Measurements from ENCODE around the gene SDK2. TPM values are rescaled to one million over a fixed set of nuclear protein-coding genes. Genes with fewer than 3 reads are reported as not detected.
"Not testable (repeated sequence)": the region's sequence is repeated elsewhere in the genome, so short reads cannot be mapped to it uniquely, and the experiment has no call there.

The SDK2 gene
- total RNA-seq, 1 donor from 2014 or later = 0.18 TPM

DNA sequence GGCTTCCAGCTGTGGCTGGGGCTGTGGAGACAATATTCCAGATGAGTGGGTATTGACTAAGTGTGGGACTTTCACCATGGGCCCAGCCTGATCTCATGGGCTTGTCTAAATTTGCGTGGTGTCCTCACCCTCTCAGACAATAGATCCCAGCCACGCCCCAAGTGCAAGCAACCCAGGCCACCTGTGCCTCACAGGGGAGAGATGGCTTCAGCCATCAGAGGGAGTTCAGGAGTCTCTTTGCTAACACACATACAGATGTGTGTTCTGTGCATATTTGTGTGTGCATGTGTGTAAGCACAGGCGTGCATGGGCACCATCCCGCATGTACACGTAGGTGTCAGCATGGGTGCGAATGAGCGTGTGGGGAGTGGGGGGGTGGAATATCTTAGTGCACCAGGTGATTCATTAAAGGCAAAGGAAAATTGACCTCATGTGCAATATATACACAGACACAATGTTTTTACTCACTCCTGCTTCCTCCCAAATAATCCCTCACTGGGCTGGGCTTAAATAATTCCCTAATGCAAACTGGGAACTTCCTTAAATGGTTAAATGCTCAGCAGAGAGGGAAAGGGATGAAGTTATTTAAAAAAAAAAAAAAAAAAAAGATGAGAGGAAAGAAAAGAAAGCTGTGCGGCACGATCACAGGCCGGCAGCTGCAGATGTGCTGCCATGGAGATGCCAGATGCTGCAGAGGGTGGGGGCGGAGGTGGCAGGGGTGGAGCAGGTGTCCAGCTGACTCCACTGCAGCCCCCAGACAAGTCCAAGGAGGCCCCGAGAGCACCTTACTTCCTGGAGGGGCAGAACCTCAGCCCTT, 308.4 kb downstream of the SDK2 start:
- DNase-seq (ENCODE audit: extremely low read depth, low read depth, low spot score) = no peak

DNA sequence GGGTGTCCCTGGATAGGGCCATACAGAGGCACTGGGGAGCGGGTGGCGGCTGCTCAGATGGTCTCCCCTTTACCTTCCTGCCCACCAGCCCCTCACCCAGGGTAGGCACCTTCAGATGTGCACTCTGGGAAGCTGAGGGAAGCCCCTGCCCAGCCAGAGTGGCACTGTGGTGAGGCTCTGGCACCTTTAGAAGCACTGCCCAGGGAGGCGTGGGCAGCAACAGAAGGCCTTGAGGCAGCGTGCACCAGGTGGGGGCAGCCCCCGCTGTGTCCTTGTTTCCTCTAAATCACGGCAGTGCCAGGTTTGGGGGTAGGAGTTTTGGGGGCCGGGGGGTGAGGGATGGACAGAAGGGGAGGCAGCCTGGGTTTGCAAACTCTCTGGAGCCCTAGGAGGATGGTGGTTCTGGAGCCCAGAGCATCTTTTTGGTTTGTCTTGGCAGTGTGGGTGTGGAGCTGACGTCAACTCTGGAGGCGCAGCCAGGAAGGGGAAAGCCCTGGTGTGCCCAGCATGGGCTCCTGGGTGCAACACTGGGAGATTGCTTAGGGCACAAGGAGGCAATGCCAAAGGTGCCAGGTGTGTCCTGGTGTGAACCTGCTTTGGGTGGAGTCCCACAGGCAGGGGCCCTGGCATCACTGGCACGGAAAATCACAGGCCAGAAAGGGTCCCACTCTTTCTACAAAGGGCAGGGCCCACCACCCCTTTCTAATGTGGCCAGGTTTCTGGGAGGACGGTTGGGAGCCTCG, 309.3 kb downstream of the SDK2 start:
- DNase-seq (ENCODE audit: extremely low read depth, low read depth, low spot score) = no peak

DNA sequence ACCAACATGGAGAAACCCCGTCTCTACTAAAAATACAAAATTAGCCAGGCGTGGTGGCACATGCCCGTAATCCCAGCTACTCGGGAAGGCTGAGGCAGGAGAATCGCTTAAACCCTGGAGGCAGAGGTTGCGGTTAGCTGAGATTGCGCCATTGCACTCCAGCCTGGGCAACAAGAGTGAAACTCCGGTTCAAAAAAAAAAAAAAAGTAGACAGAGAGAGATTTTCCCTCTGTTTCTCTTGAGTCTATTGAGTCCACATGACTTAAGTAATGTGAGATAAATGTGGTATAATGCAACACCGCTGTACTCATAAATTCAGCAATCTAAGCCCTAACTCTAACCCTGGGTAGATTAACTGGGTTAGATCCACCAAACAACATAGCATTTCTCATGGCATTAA, 310.8 kb downstream of the SDK2 start:
- not testable (repeated sequence) for DNase-seq (ENCODE audit: extremely low read depth, low read depth, low spot score)

DNA sequence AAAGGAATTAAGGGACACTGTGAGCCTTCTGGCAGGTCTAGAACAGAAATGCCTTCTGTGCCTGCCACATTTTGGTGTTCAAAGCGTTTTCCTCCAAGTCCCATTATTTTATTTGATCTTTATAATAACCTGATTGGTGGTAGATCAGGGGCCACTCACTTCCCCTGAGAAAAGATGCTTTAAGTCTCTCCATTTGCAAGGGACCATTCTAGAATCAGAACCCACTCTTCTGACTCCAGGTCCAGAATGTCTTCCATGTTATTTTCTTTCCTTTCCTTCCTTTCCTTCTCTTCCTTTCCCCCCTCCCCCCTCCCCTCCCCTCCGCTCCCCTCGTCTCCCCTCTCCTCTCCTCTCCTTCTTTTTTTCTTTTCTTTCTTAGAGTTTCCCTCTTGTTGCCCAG, 313.2 kb downstream of the SDK2 start:
- no peak for DNase-seq (ENCODE audit: extremely low read depth, low read depth, low spot score)

DNA sequence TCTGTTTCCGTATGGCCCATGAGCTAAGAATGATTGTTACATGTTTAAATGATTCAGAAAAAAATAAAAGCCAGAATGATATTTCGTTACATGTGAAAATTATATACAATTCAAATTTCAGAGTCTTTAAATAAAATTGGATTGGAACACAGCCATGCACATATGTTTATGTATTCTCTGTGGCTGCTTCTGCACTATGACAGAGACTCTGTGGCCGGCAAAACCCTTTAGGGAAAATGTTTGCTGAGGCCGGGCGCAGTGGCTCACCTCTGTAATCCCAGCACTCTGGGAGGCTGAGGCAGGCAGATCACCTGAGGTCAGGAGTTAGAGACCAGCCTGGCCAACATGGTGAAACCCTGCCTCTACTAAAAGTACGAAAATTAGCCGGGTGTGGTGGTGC, 316.6 kb downstream of the SDK2 start:
- DNase-seq (ENCODE audit: extremely low read depth, low read depth, low spot score) = no peak

DNA sequence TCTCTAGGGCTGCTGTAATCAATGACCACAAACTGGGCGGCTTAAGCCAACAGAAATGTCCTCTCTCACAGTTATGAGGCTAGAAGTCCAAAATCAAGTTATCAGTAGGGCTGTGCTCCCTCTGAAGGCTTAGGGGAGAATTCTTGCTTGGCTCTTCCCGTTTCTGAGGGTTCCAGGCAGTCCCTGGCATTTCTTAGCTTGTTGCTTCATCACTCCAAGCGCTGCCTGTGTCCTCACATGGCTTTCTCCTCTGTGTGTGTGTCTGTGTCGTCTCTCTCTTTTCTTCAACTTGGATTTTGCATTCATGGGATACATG, 318.8 kb downstream of the SDK2 start:
- no peak for DNase-seq (ENCODE audit: extremely low read depth, low read depth, low spot score)

DNA sequence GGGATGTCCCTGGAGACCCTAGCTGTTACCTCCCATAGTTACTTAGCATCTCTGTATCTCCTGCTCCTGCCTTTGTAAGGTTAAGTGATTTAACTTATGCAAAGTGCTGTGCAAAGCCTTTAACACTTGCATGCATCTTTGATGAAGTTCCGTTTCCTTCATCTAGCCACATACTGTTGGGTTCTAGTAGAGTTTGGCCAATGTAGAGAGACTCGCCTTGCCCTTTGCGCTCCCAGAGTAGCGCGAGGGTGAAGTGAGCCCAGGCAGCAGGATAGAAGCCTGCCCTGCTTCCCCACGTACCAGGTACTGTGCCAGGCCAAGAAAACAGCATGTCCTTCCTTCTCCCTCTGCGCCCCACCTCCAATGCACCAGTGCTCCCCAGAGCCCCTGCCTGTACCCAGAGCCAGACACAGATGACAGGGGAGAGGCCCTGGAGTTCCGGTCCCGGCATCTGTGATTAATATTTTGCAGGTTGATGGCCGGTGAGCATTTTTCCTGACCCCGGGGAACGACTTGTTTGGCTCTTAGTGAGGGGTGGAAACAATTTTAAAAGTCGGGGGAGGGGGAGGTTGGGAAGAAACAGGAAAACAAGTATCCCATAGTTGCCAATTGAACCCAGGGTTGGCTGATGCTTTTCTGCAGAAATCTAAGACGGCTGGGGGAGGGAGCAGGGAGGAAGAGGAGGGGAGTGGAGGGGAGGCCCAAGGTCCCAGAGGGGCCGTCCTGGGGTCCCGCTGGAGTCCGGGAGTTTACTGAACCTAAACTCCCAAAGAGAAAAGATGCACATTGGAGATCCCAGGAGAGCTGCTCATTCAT, 319.3 kb downstream of the SDK2 start:
- DNase-seq (ENCODE audit: extremely low read depth, low read depth, low spot score) = no peak

DNA sequence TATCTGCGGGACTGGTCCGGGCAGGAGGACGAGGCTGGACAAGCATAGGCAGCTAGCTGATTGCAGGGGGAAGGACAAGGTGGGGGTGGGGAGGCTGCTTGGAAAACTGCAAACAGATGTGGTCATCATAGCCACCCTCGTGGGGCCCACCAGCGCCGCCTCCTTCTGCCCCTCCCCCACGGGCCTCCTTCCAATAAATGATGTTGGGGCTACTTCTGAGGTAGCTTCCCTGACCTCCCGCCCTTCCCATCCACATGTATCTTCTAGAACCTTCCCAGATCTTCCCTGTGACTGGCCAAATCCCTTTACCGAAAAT, 320.1 kb downstream of the SDK2 start:
- no peak for DNase-seq (ENCODE audit: extremely low read depth, low read depth, low spot score)

DNA sequence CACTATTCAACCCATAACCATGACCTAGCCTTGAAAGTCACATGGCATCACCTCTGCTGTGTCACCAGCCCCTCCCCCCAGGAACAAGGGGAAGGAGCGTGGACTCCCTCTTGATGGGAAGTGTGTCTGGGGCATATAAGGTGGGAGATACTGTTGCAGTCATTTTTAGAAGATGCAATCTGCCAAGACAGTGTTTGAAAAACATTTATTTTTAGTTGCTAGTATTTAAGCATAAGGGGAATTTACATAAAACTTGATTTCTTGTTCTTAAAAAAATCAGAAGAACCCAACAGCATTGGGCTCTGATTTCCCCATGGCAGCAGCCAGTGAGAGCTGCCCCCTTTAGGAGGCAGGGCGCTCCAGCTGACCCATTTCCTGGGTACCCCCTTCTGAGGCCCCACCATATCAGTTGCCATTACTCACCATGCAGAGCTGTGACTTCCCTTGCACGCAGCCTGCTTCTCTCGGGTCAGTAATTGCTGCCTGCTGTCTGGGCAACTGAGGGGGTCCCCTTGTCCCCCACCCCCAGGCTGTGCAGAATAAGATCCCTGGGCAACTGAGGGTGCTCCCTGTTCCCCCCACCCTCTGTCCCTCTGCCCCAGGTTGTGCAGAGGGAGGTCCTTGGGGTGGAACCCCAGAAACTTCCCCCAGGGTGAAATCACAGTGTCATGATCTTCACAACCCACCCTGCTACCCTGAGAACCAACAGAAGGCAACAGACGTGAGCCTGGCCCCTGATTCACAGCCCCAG, 320.7 kb downstream of the SDK2 start:
- DNase-seq (ENCODE audit: extremely low read depth, low read depth, low spot score) = no peak

DNA sequence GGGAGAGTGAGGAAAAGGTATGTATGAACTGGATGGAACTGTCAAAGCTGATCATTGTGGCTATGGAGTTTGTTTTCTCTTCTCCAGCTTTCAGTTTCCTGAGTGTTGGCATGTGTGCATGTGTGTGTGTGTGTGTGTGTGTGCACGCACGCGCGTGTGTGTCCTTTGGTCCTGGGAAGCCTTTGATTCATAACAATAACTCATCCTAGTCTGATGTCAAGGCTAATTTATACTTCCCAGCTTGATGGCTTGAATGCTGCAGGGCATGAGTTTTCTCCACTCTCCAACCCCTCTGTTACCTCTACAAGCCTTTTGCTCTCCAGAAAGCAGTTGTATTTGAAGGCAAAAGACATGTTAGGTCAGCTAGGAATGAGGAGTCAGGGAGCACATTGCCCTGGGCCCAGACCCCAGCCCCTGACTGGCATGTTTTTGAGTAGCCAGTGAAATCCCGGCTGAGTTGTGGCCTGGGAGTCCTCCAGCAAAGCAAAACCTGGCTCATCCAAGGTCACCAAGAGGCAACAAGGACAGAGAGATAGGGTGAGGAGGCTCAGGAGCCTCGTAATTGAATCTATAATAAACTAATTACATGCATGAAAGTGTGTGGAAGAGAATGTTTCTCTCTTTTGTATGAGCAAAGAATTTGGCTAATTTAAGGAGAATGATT, 323.5 kb downstream of the SDK2 start:
- no peak for DNase-seq (ENCODE audit: extremely low read depth, low read depth, low spot score)

DNA sequence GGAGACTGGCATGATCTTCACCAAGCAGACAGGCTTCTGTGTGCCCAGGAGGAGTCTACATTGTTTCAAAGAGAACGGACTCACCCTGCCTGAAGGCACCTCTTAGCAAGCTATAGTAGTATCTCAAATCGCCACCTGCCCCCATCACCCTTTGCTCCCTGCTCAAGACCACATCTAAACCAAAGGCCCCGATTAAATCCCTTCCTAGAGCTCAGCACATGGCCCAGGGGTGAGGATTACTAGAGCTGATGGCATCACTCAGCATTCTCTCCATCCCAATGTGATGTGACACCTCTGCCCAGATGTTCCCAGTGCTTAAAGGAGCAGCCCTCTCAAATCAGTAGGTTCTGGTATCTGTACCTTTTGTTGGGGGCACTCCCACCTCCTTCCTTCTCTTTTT, 324.5 kb downstream of the SDK2 start:
- DNase-seq (ENCODE audit: extremely low read depth, low read depth, low spot score) = no peak

DNA sequence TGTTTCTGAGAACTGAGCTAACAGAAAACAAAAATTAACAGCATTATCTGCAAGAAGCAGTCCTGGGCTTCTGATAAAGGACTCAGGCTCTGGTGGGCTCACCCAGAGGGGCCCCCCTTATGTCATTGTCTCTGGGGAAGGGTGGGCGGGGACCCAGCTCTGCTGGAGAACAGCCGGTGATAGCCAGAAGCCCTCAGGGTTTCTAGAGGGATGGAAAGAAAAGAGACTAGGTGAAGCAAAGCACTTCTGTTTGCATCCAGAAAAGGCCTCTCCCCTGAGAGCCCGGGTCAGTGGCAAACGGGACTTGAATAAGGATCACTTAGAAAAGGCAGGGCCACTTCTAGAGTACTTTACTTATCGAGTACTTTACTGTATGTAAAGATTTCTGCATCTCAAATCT, 325.4 kb downstream of the SDK2 start:
- DNase-seq (ENCODE audit: extremely low read depth, low read depth, low spot score) = no peak

DNA sequence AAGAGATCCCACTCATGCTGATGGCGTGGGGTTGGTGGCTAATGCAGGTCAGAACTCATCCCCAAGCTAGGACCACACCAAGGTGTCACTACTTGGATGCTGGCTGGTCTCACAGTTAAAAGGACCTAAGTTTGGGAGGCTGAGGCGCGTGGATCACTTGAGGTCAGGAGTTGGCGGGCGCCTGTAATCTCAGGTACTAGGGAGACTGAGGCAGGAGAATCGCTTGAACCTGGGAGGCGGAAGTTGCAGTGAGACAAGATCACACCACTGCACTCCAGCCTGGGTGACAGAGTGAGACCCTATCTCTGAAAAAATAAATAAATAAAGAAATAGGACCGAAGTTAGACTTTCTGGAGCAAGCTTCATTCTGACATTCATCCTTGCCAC, 325.8 kb downstream of the SDK2 start:
- DNase-seq (ENCODE audit: extremely low read depth, low read depth, low spot score) = no peak

DNA sequence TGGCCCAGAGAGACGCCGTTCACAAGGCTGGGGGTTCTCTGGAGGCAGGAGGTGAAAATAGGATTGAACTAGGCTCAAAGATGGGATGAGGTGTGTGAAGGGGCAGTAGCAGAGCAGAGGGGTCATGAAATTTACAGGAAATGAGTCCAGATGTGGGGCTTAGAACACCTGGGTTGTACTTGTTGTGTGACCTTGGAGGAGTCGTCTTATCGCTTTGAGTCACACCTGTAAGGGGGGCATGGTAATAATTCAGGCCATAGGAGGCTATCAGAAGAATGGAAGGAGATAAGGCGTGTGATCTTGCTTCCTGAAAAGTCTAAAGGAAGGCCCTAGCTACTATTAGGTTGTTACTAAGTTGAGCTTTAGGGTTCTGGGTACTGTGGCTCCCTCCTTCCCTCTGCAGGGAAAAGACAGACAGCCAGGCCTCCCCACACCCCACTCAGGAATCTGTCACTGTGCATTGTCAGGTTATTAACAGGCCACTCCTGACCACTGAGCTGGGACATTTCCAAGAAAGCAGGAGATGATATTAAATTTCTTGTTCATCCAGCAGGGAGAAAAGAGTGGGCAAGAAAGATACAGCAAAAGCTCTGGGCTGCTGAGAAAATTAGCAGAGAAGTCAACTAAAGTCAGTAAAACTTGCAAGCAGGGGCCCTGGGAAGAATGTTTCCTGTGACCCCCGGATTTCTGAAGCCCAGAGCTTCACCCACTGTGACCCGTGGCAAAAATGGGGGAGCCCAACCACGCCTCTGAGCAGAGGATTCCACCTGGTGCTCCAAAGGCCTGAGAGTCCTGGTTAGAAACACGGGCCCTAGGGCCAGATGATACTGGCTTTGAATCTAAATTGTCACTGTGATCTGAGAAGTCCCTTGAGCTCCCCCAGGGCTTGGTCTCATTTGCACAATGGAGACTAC, 326.5 kb downstream of the SDK2 start:
- DNase-seq (ENCODE audit: extremely low read depth, low read depth, low spot score) = no peak

DNA sequence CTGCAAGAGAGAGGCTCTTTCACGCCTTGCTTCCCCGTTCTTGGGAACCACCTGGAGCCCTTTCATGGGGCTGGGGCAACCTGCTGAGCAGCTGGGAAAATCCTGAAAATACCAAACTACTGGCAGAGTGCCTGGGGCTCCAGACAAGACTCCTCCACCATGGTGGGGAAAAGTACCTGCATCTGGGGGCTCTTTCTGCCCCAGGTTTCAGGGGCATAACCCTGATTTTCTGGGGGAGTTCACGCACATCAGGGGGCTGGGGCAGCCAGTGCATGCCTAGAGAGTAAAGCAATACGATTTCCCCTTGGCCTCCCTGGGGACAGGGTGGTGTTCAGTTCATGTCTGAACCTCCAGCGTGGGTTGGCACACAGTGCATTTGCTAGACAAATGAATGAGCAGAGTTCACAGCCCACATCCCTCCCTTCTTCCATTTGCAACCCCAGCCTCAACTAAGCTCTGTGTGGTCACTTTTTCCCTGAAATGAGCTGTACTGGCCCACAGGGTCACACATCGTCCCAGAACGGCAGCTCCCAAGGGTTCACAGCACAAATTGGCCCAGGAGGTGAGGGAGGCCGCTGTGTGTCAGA, 327.2 kb downstream of the SDK2 start:
- no peak for DNase-seq (ENCODE audit: extremely low read depth, low read depth, low spot score)

DNA sequence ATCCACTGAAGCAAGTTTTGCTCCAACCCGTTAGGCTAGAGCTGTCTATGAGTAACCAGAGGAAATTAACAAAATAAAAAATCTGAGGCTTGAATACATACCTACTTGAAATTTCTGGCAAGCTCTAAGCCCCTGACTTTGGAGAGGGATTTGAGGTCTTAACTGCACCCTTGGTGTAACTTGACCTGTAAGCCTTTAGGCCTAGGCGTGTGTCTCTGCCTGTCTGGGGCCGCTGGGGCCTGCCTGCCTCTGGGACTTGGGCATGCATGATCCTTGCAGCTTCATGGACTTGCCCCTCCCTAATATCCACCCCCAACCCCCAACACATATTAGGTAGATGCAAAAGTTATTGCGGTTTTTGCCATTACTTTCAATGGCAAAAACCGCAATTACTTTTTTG, 328.8 kb downstream of the SDK2 start:
- DNase-seq (ENCODE audit: extremely low read depth, low read depth, low spot score) = no peak

DNA sequence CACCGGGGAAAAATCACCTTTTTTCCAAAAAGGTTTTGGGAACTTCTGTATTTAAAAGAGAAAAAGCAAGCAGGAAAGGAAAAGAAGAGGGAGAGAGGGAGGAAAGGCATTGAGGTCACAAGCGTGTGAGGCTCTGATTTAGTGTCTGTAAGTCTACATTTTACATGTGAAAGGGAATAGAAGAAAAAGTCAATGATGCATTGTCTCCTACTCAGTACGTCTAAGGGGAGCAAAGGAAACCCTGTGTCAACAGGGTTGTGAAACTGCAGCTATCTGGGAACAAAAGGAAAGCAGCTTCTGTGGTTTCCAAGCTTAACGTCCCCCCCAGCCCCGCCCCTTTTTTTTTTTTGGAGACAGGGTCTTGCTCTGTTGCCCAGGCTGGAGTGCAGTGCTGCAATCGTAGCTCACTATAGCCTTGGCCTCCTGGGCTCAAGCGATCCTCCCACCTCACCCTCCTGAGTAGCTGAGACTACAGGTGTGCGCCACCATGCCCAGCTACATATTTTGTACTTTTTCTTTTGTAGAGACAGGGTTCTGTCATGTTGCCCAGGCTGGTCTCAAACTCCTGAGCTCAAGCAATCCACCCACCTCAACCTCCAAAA, 330.6 kb downstream of the SDK2 start:
- DNase-seq (ENCODE audit: extremely low read depth, low read depth, low spot score) = no peak

DNA sequence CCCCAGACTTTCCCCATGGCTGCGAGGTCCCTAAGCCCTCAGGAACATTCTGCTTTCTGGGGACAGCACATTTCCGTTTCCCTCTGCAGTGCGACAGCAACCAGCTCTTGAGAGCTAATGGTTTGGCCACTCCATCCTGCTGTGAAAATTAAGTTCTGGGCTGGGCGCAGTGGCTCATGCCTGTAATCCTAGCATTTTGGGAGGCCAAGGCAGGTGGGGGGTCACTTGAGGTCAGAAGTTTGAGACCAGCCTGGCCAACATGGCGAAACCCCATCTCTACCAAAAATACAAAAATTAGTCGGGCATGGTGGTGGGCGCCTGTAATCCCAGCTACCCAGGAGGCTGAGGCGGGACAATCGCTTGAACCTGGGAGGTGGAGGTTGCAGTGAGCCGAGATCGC, 331.4 kb downstream of the SDK2 start:
- DNase-seq (ENCODE audit: extremely low read depth, low read depth, low spot score) = not testable (repeated sequence)

Measured in glomerular endothelial cell (primary cell).